Right lung (tissue), 5 donors: Measurements from ENCODE around the gene COLEC11. TPM values are rescaled to one million over a fixed set of nuclear protein-coding genes. Genes with fewer than 3 reads are reported as not detected.
"Not testable (repeated sequence)": the region's sequence is repeated elsewhere in the genome, so short reads cannot be mapped to it uniquely, and the experiment has no call there.

Experiments
- DNase-seq, 2 donors: peaks; one replicate each; pipeline ENCODE4 v3.0.0-alpha.2; 2013
- polyA plus RNA-seq, 5 donors: library from polyadenylated mRNA; unstranded; fragments of 120-200 nt; gene quantifications; one replicate each; pipeline versions ENCODE4 v1.2.1 to v1.2.3, GENCODE V29; 2013; ENCODE audit warnings: inconsistent platforms in 1 of 5, low replicate concordance in 1 of 5; ENCODE audit not compliant: insufficient read length in 5 of 5, insufficient read depth in 1 of 5

The COLEC11 gene
- polyA plus RNA-seq, 5 donors = 3.7 to 7.2 (median 4.8) TPM

GRCh38 chr2:3604207-3604877 is 9.4 kb downstream of the COLEC11 start:
- DNase-seq = no peak

GRCh38 chr2:3604991-3605961 is 10.4 kb downstream of the COLEC11 start:
- DNase-seq = peak in 1 of 2 donors; percentile 55

- DNase-seq = no peak
Observed at GRCh38 chr2:3606028-3606369, 11.1 kb downstream of the COLEC11 start.

GRCh38 chr2:3606370-3607201 is 11.7 kb downstream of the COLEC11 start:
- DNase-seq = peak in 1 of 2 donors; percentile 21

GRCh38 chr2:3608373-3609278 is 13.7 kb downstream of the COLEC11 start:
- DNase-seq = no peak

- DNase-seq = not testable (repeated sequence)
Observed at GRCh38 chr2:3609279-3609673, 14.4 kb downstream of the COLEC11 start.

- no peak for DNase-seq
Observed at GRCh38 chr2:3610415-3610814, 15.5 kb downstream of the COLEC11 start.

- no peak for DNase-seq
Observed at GRCh38 chr2:3610881-3611505, 16.1 kb downstream of the COLEC11 start.

GRCh38 chr2:3611589-3611988 is 16.7 kb downstream of the COLEC11 start:
- no peak for DNase-seq

- DNase-seq = no peak
Observed at GRCh38 chr2:3612639-3613523, 18.0 kb downstream of the COLEC11 start.

GRCh38 chr2:3613524-3613905 is 18.6 kb downstream of the COLEC11 start:
- no peak for DNase-seq

- DNase-seq = not testable (repeated sequence)
Observed at GRCh38 chr2:3614743-3615142, 19.8 kb downstream of the COLEC11 start.

GRCh38 chr2:3615541-3616200 is 20.8 kb downstream of the COLEC11 start:
- not testable (repeated sequence) for DNase-seq

- not testable (repeated sequence) for DNase-seq
Observed at GRCh38 chr2:3616435-3617197, 21.7 kb downstream of the COLEC11 start.

- DNase-seq = no peak
Observed at GRCh38 chr2:3617198-3617890, 22.4 kb downstream of the COLEC11 start.

- DNase-seq = no peak
Observed at GRCh38 chr2:3618367-3618766, 23.5 kb downstream of the COLEC11 start.

- DNase-seq = no peak
Observed at GRCh38 chr2:3619033-3619432, 24.1 kb downstream of the COLEC11 start.
